GM12878 (cell line): ENCODE data around the gene AMPD2.

Experiments
- CTCF ChIP-seq, 3 experiments: IDR thresholded peaks in 2 of 3; conservative IDR thresholded peaks in 1 of 3; 2 replicates each; pipeline ENCODE4 v1.5.1; 2011; ENCODE audit warnings: low read depth in 3 of 3, low read length in 3 of 3, mild to moderate bottlenecking in 3 of 3, control low read depth in 2 of 3, moderate library complexity in 2 of 3, inconsistent platforms in 1 of 3, mixed read lengths in 1 of 3; ENCODE audit not compliant: control insufficient read depth in 2 of 3, insufficient read depth in 1 of 3; ENCODE audit errors: extremely low read depth in 1 of 3
- EP300 ChIP-seq, 2 experiments: fragments of 150-350 bp in 1 of 2; IDR thresholded peaks; 2 replicates each; pipeline ENCODE4 v1.6.1; 2011 to 2012; ENCODE audit warnings: low read depth in 2 of 2, low read length in 2 of 2, borderline replicate concordance in 1 of 2, improper control_type of control experiment in 1 of 2, inconsistent platforms in 1 of 2; ENCODE audit not compliant: control insufficient read depth in 1 of 2
- ETV6 ChIP-seq, 2 experiments: fragments of 450-650 bp in 1 of 2; IDR thresholded peaks in 1 of 2; conservative IDR thresholded peaks in 1 of 2; 2 replicates each; pipeline ENCODE4 v1.6.1; 2014; ENCODE audit warnings: antibody characterized with exemption in 1 of 2, borderline replicate concordance in 1 of 2, low read depth in 1 of 2, mild to moderate bottlenecking in 1 of 2, moderate library complexity in 1 of 2
- JUND ChIP-seq: IDR thresholded peaks from 2 replicates; pipeline ENCODE4 v1.6.1; 2012; ENCODE audit warnings: low read depth, mild to moderate bottlenecking, low read length, improper control_type of control experiment, moderate library complexity
- NFIC ChIP-seq: IDR thresholded peaks from 2 replicates; pipeline ENCODE4 v1.6.1; 2012; ENCODE audit warnings: low read depth, mild to moderate bottlenecking, inconsistent platforms, low read length, moderate library complexity
- NFXL1 ChIP-seq: fragments of 450-650 bp; IDR thresholded peaks from 2 replicates; pipeline ENCODE4 v1.6.1; 2017; ENCODE audit warnings: antibody characterized with exemption, mild to moderate bottlenecking, borderline replicate concordance
- POLR2A ChIP-seq: IDR thresholded peaks from 2 replicates; pipeline ENCODE4 v1.6.1; 2011; ENCODE audit warnings: low read depth, mild to moderate bottlenecking, low read length
- POLR2AphosphoS5 ChIP-seq: IDR thresholded peaks from 2 replicates; pipeline ENCODE4 v1.6.1; 2011; ENCODE audit warnings: mild to moderate bottlenecking, low read length, inconsistent platforms

GRCh38 chr1:109609881-109610280, 9.8 kb upstream of the AMPD2 start:
- TF ChIP-seq CTCF (IDR thresholded peaks at IDR 0.05 in 2 of 3, conservative IDR thresholded peaks at IDR 0.05 in 1 of 3; ENCODE audit: control insufficient read depth in 2 of 3, extremely low read depth in 1 of 3, insufficient read depth in 1 of 3, low read depth in 3 of 3, low read length in 3 of 3) (no peak), EP300 (IDR thresholded peaks at IDR 0.05; ENCODE audit: borderline replicate concordance in 1 of 2, control insufficient read depth in 1 of 2, low read depth in 2 of 2, low read length in 2 of 2) (no peak), POLR2A (no peak), NFXL1 (no peak), NFIC (no peak), POLR2AphosphoS5 (no peak), JUND (no peak), ETV6 (conservative IDR thresholded peaks at IDR 0.05 in 1 of 2, IDR thresholded peaks at IDR 0.05 in 1 of 2; ENCODE audit: borderline replicate concordance in 1 of 2, low read depth in 1 of 2) (no peak)
